ENCODE measurements around the gene YAF2. TPM values are rescaled to one million over a fixed set of nuclear protein-coding genes. Genes with fewer than 3 reads are reported as not detected.

The YAF2 gene
- total and polyA plus RNA-seq, 2 of the 13 experiments (the other 11 are each of a cell fraction or from before 2014, with no cell fraction given) = 8.4 to 11.7 TPM

- Histone ChIP-seq H3K4me3 (replicated peaks in 1 of 3; ENCODE audit: insufficient read depth in 1 of 3, low read depth in 2 of 3, low read length in 3 of 3) (no peak overlapping the region), H2AFZ (ENCODE audit: low read length) (no peak overlapping the region), H3K9ac (ENCODE audit: insufficient read depth, low read depth, low read length) (no peak overlapping the region), H3K27ac (ENCODE audit: extremely low read length, insufficient read depth, low read length) (no peak overlapping the region), H3K4me1 (ENCODE audit: insufficient read depth, low read length) (no peaks in the 10 kb centered on the region), H3K27me3 (ENCODE audit: control insufficient read depth in 1 of 2, insufficient read depth in 2 of 2, low read length in 2 of 2) (no peaks in the 10 kb centered on the region), H4K20me1 (ENCODE audit: insufficient read depth, low read length) (no peaks in the 10 kb centered on the region), H3K79me2 (ENCODE audit: insufficient read depth, low read length) (peaks cover 8% of the 10 kb centered on the region), H3K9me3 (ENCODE audit: low read length) (no peaks in the 10 kb centered on the region), H3K36me3 (replicated peaks in 1 of 2; ENCODE audit: control insufficient read depth in 1 of 2, insufficient read depth in 2 of 2, low read length in 2 of 2) (0 out of 5 replicates have a peak, but pooled peaks cover 0 to 3% of the 10 kb centered on the region in 2 experiments), H3K4me2 (ENCODE audit: low read depth, low read length) (no peak overlapping the region)
- no TSS peak for BruUV-seq (replicated peaks)
- FAIRE-seq (no peak), ATAC-seq (no peak), DNase-seq (ENCODE audit: low spot score) (no peak)
- in situ Hi-C loops (cut with HindIII; ENCODE audit: extremely low pct_ligation_motif_present, low pct_unique_long_range_greater_than_20kb) (no loop called here), intact Hi-C loops (cut with micrococcal nuclease; ENCODE audit: unreplicated experiment) (no loop called here)
- POLR2A ChIA-PET = no interaction called here
- TF ChIP-seq HNRNPLL (IDR thresholded peaks at IDR 0.05; ENCODE audit: low read depth, low read length, poor library complexity, severe bottlenecking) (no peak), TP53 (CRISPR knock-in tag; conservative IDR thresholded peaks at IDR 0.05) (no peak), HOMEZ (CRISPR knock-in tag; IDR thresholded peaks at IDR 0.05; ENCODE audit: low read depth) (no peak), ZNF530 (CRISPR knock-in tag; IDR thresholded peaks at IDR 0.05; ENCODE audit: low read depth) (no peak), MIXL1 (CRISPR knock-in tag; IDR thresholded peaks at IDR 0.05) (no peak)
- WGBS (ENCODE audit: low lambda C conversion rate) = 96% methylated on average over 2 of the region's 2 CpGs
- CTCF ChIA-PET (ENCODE audit: low intra/inter-chr PET ratio, low total read pairs) = no interaction called here
Observed at GRCh38 chr12:42221726-42222125, 16.3 kb downstream of the YAF2 start.

- Histone ChIP-seq H3K4me3 (replicated peaks in 1 of 3; ENCODE audit: insufficient read depth in 1 of 3, low read depth in 2 of 3, low read length in 3 of 3) (no peak overlapping the region), H2AFZ (ENCODE audit: low read length) (no peak overlapping the region), H3K27ac (ENCODE audit: extremely low read length, insufficient read depth, low read length) (no peak overlapping the region), H3K9ac (ENCODE audit: insufficient read depth, low read depth, low read length) (no peak overlapping the region), H4K20me1 (ENCODE audit: insufficient read depth, low read length) (0 out of 2 replicates have a peak, but pooled peaks cover 3% of the 10 kb centered on the region), H3K9me3 (ENCODE audit: low read length) (no peaks in the 10 kb centered on the region), H3K27me3 (ENCODE audit: control insufficient read depth in 1 of 2, insufficient read depth in 2 of 2, low read length in 2 of 2) (no peaks in the 10 kb centered on the region), H3K4me1 (ENCODE audit: insufficient read depth, low read length) (no peaks in the 10 kb centered on the region), H3K4me2 (ENCODE audit: low read depth, low read length) (no peak overlapping the region), H3K79me2 (ENCODE audit: insufficient read depth, low read length) (peaks cover 9% of the 10 kb centered on the region), H3K36me3 (replicated peaks in 1 of 2; ENCODE audit: control insufficient read depth in 1 of 2, insufficient read depth in 2 of 2, low read length in 2 of 2) (peaks cover 0 to 1% of the 10 kb centered on the region in 2 experiments; a peak in 1 of 5 replicates)
- no peak for TF ChIP-seq ZNF747 (CRISPR knock-in tag; IDR thresholded peaks at IDR 0.05; ENCODE audit: borderline replicate concordance)
- no peak for TF ChIP-seq KDM2A (CRISPR knock-in tag; IDR thresholded peaks at IDR 0.05; ENCODE audit: borderline replicate concordance, low read depth)
- TF ChIP-seq ZNF616 (CRISPR knock-in tag; IDR thresholded peaks at IDR 0.05; ENCODE audit: low read depth) = no peak
- no peak for TF ChIP-seq TCF7 (IDR thresholded peaks at IDR 0.05; ENCODE audit: low read depth)
- TF ChIP-seq DRAP1 (CRISPR knock-in tag; IDR thresholded peaks at IDR 0.05) = no peak
- ATAC-seq = no peak
- in situ Hi-C loops (cut with HindIII; ENCODE audit: extremely low pct_ligation_motif_present, low pct_unique_long_range_greater_than_20kb) (no loop called here), intact Hi-C loops (cut with micrococcal nuclease; ENCODE audit: unreplicated experiment) (no loop called here)
- FAIRE-seq = no peak
- ChIA-PET CTCF (ENCODE audit: low intra/inter-chr PET ratio, low total read pairs) (no interaction called here), POLR2A (no interaction called here)
- no TSS peak for BruUV-seq (replicated peaks)
- no peak for DNase-seq (ENCODE audit: low spot score)
Observed at GRCh38 chr12:42217656-42218055, 20.4 kb downstream of the YAF2 start.

All from HepG2 (cell line).